Measurements from ENCODE around the gene CACNA1G.

GRCh38 chr17:50661348-50661747, 100.8 kb downstream of the CACNA1G start:
- TF ChIP-seq SIN3A (IDR thresholded peaks at IDR 0.05; ENCODE audit: borderline replicate concordance, insufficient read depth, low read length): no peak
- TF ChIP-seq TAF1 (IDR thresholded peaks at IDR 0.05; ENCODE audit: borderline replicate concordance, insufficient read depth, low read length): no peak

Data from PFSK-1 (cell line).